Measurements from ENCODE around the gene GPATCH11. TPM values are rescaled to one million over a fixed set of nuclear protein-coding genes. Genes with fewer than 3 reads are reported as not detected.

GPATCH11 gene
- total RNA-seq, 1 experiment from 2014 or later = 5.2 TPM

- Histone ChIP-seq H3K4me3 (ENCODE audit: low read length) (no peak overlapping the region), H3K36me3 (ENCODE audit: low read depth, low read length) (peaks cover 34% of the 10 kb centered on the region), H4K20me1 (ENCODE audit: low read length) (no peaks in the 10 kb centered on the region), H2AFZ (ENCODE audit: low read length) (no peak overlapping the region), H3F3A (ENCODE audit: low read length, unreplicated experiment) (no peaks in the 10 kb centered on the region), H3K9me3 (ENCODE audit: low read length) (no peaks in the 10 kb centered on the region), H3K27ac (ENCODE audit: low read length) (no peak overlapping the region), H3K4me2 (ENCODE audit: low read length) (no peak overlapping the region), H3K27me3 (ENCODE audit: low read length) (no peaks in the 10 kb centered on the region), H3K9me2 (replicated peaks; ENCODE audit: low read length) (no peaks in the 10 kb centered on the region), H3K79me2 (ENCODE audit: low read length) (no peaks in the 10 kb centered on the region), H3K4me1 (ENCODE audit: insufficient read depth, low read length) (no peaks in the 10 kb centered on the region), H3K9ac (ENCODE audit: low read length) (no peak overlapping the region)
- intact Hi-C loops (cut with micrococcal nuclease) = no loop called here
- TF ChIP-seq CTCF (conservative IDR thresholded peaks at IDR 0.05; ENCODE audit: low read depth, low read length) = no peak
- no peak for TF ChIP-seq EZH2 (IDR thresholded peaks at IDR 0.05; ENCODE audit: low read length, unreplicated experiment)
- no peak for TF ChIP-seq EZH2phosphoT487 (IDR thresholded peaks at IDR 0.05; ENCODE audit: borderline replicate concordance, low read length)
- ChIA-PET CTCF (no interaction called here), POLR2A (ENCODE audit: unreplicated experiment) (no interaction called here)
- no TSS peak for BruUV-seq (replicated peaks)
- ATAC-seq (no peak), DNase-seq (no peak)
Measured at GRCh38 chr2:37060446-37060845, 23.9 kb upstream of the GPATCH11 start.

GRCh38 chr2:37061013-37061711 is 23.2 kb upstream of the GPATCH11 start:
- Histone ChIP-seq H3K9me3 (ENCODE audit: low read length) (no peaks in the 10 kb centered on the region), H2AFZ (ENCODE audit: low read length) (no peak overlapping the region), H3K27me3 (ENCODE audit: low read length) (no peaks in the 10 kb centered on the region), H4K20me1 (ENCODE audit: low read length) (no peaks in the 10 kb centered on the region), H3K9ac (ENCODE audit: low read length) (no peak overlapping the region), H3F3A (ENCODE audit: low read length, unreplicated experiment) (no peaks in the 10 kb centered on the region), H3K36me3 (ENCODE audit: low read depth, low read length) (peaks cover 30% of the 10 kb centered on the region), H3K4me1 (ENCODE audit: insufficient read depth, low read length) (no peaks in the 10 kb centered on the region), H3K9me2 (replicated peaks; ENCODE audit: low read length) (no peaks in the 10 kb centered on the region), H3K4me2 (ENCODE audit: low read length) (no peak overlapping the region), H3K79me2 (ENCODE audit: low read length) (no peaks in the 10 kb centered on the region), H3K4me3 (ENCODE audit: low read length) (no peak overlapping the region), H3K27ac (ENCODE audit: low read length) (no peak overlapping the region)
- BruUV-seq (replicated peaks) = no TSS peak
- CTCF ChIA-PET = no interaction called here
- intact Hi-C loops (cut with micrococcal nuclease) = no loop called here
- no peak for TF ChIP-seq CTCF (conservative IDR thresholded peaks at IDR 0.05; ENCODE audit: low read depth, low read length)
- no peak for TF ChIP-seq EZH2phosphoT487 (IDR thresholded peaks at IDR 0.05; ENCODE audit: borderline replicate concordance, low read length)
- TF ChIP-seq EZH2 (IDR thresholded peaks at IDR 0.05; ENCODE audit: low read length, unreplicated experiment) = no peak
- ATAC-seq (no peak), DNase-seq (no peak)
- POLR2A ChIA-PET (ENCODE audit: unreplicated experiment) = no interaction called here

DNA sequence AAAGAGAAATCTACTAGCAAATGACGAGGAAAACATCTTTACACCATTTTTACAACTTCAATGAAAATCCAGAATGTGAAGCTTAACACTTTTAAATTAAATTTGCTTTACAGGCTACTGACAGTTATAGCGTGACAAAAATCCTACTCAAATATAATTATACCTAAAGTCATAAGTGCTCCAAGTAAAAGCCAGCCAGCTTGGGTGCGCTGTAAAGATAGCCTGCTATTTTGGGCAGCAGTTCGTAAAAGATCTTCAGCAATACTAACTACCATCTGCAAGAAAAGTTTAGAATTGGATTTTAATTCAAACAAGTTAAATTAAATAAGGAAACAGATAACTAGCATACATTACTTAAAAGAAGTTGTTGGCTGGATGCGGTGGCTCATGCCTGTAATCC is 22.5 kb upstream of the GPATCH11 start:
- Histone ChIP-seq H3K27ac (ENCODE audit: low read length) (no peak overlapping the region), H4K20me1 (ENCODE audit: low read length) (no peaks in the 10 kb centered on the region), H3K36me3 (ENCODE audit: low read depth, low read length) (peaks cover 26% of the 10 kb centered on the region), H3K4me2 (ENCODE audit: low read length) (no peak overlapping the region), H3K4me1 (ENCODE audit: insufficient read depth, low read length) (no peaks in the 10 kb centered on the region), H3K27me3 (ENCODE audit: low read length) (no peaks in the 10 kb centered on the region), H3K9me2 (replicated peaks; ENCODE audit: low read length) (no peaks in the 10 kb centered on the region), H3K9ac (ENCODE audit: low read length) (no peak overlapping the region), H3F3A (ENCODE audit: low read length, unreplicated experiment) (no peaks in the 10 kb centered on the region), H3K4me3 (ENCODE audit: low read length) (no peak overlapping the region), H3K9me3 (ENCODE audit: low read length) (no peaks in the 10 kb centered on the region), H3K79me2 (ENCODE audit: low read length) (no peaks in the 10 kb centered on the region), H2AFZ (ENCODE audit: low read length) (no peak overlapping the region)
- ChIA-PET POLR2A (ENCODE audit: unreplicated experiment) (no interaction called here), CTCF (interaction anchor here (0.7 kb wide), 1 partner anchor 276 kb away, joined by 3 read pairs; no protein-coding TSS in a partner anchor)
- no peak for ATAC-seq
- BruUV-seq (replicated peaks) = no TSS peak
- intact Hi-C loops (cut with micrococcal nuclease) = no loop called here
- no peak for DNase-seq
- TF ChIP-seq EZH2phosphoT487 (IDR thresholded peaks at IDR 0.05; ENCODE audit: borderline replicate concordance, low read length) (no peak), CTCF (conservative IDR thresholded peaks at IDR 0.05; ENCODE audit: low read depth, low read length) (no peak), EZH2 (IDR thresholded peaks at IDR 0.05; ENCODE audit: low read length, unreplicated experiment) (no peak)
